HL-60/S4 treated with retinoic acid at 250 ng/mL for 4 days and 3 days (cell line): ENCODE measurements around the gene ILRUN.
"Not testable (repeated sequence)": the region's sequence is repeated elsewhere in the genome, so short reads cannot be mapped to it uniquely, and the experiment has no call there.

ENCODE experiments used
- in situ Hi-C: fragments of 300-500 bp; cut with MboI; formaldehyde crosslinking; loops from 2 replicates; pipeline ENCODE4 v1.7.0; 2022; ENCODE audit warnings: low sequenced_read_pairs

ILRUN gene

DNA sequence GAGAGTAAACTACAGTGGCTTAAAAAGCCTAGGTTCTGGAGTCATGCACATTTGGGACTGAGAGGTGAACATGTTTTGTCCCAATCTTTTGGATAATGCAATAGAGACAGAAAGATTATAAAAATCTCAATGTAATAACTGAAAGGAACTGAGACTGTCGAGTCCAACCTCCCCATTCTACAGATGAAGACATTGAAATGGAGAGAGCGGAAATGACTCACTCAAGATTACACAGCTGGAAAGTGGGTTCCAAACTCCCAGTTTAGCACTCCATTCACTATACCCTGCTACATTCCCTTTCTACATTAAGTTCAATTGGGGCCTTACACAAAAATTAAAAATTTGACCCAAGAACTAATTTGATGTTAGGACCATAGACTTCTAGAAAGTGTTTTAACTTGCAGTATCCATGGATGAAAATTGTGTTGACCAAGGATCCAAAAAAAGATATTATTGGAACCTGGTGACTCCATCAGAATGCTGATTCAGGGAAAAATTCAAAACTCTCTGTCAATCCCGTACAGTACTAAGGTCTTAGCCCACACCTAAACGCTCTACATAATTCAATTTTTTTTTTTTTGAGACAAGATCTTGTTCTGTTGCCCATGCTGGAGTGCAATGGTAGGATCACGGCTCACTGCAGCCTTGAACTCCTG is 1.5 kb upstream of the ILRUN start:
- in situ Hi-C loops, result no loop called here

DNA sequence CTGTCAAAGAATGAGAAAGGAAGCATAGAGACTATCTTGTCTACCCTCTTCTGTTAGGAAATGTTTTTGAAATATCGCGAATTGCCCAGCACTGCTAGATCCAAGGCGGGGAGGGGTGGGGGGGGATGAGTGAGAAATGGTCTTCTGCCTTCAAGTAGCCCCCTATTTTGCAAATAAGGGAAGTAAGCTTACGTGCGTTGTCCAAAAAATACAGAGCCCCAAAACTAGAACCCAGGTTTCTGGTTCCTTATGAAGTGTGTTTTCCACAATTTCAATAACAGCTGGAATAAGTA is 923 bp upstream of the ILRUN start:
- in situ Hi-C loops, result no loop called here

DNA sequence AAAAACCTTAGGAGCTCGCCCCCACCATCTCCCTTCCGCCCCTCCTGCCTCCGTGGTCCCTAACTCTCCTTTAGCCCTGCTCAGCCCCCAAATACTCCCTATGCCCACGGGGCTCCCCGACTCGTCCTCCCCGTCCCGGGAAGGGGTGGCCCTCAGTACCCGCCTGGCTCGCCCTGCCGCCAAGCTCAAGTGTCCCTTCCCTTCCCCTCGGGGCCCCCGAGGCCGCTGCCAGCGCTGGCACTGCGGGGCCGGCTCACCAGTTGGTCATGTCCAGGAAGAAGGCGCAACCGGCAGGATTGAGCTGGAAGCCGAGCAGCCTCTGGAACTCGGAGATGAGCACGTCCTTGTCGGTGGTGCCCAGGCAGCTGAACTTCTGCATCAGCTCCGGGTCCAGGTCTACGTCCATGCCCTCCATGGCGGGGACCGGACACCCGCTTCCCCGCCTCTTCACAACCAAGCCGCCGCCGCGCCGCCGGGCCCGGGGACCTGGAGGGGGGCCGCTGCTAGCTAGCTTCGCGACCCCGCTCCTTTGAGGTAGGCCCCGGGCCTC is 303 bp downstream of the ILRUN start:
- in situ Hi-C loops, result no loop called here

DNA sequence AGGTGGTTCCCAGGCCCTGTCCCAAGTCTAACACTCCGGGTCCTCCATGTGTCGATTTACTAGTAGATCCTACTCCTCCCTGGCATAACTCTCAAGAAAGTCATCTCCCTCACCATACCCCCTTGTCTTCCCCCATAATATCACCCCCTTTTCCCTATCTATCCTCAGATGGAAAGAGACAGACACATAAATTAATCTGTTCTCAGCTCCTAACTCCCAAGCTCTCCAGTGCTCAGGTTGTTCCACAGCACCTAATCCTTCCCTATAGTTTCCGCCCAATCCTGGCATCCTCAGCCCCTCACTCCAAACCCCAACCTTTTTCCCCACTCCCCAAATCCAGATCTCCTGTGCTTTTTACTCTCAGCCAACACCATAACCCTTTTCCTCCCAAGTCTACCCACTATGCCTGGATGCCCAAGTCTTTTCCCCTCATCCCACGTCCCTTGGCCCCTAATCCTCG is 808 bp downstream of the ILRUN start:
- in situ Hi-C loops, result no loop called here

DNA sequence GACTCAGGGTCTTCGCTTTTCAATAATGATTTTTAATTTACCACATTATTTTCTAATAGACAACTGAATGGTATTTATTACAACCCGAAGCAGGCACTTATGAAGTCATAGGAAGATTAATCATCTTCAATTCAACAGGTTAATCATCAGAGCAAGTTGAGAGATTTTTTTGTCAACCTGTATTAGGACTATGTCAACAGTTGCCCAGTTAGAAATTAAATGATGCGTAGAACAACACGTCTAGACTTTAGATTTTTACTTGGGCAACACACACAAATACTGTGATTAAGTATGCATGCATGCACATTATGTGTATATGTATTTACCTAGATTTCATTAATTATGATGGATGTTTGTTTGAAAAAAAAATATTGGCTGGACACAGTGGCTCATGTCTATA is 4.3 kb downstream of the ILRUN start:
- in situ Hi-C loops, result no loop called here

DNA sequence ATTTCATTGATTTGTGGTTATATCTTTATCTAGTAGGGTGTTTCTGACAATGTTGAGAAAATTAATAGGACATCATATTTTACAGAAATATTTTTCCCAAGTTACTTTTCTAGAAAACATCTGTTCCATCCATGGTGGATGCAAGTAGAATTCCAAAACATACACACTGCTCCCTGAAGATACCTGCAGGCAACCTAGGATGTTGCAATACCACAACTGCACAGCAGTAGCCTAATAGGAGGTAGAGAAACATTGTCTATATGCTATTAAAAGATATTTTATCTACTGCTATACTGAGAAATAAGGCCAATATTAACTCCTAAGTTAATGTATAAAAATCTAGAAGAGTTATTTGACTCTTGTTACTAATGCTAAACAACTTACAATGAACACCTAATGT is 6.8 kb downstream of the ILRUN start:
- in situ Hi-C loops, result no loop called here

DNA sequence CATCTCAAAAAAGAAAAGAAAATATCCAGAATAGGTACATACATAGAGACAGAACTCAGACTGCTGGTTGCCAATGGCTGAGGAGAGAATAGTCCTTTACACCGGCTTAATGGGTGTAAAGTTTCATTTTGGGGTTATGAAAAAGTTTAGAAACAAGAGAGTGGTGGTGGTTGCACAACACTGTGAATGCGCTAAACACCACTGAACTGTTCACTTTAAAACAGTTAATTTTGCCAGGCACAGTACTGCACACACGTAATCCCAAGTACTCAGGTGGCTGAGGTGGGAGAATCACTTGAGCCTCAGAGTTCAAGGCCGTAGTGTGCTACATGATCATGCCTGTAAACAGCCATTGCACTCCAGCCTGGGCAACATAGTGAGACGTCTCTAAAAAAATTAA is 7.6 kb downstream of the ILRUN start:
- in situ Hi-C loops, result no loop called here

DNA sequence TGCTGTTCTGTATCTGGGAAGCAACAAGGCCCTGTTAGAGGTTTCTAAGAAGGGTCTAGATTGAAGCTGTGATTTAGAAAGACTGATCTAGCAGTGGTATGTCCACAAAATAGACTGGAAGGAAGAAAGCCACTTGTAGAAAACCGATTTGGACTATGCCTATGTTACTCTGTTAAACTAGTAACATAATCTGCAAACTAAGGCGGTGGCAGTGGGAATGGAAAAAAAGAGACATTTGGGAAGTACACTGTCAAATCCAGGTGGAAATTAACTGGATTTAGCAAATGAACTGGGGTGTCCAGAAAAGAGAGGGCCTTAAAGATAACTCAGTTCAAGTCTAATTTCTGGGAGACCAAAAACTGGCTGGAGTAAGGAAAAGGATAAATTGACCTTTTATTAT is 11.6 kb downstream of the ILRUN start:
- in situ Hi-C loops, result no loop called here

DNA sequence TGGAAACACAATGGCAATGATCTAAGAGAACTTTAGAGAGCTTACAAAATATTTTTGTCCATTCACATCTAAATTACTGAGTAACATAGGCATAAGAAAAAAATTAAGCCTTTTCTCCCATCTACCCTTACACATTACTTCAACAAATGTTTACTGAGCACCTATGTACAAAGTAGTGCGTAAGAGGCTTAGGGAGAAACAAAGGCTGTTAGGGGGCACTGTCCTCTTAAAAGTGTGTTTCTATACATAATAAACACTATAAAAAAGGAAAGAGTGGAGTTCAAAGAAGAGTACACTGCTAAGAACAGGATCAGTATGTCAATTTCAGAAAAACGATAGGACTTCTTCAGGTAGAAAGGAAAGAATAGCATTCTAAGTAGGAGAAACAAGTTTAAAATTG is 12.2 kb downstream of the ILRUN start:
- in situ Hi-C loops, result no loop called here

DNA sequence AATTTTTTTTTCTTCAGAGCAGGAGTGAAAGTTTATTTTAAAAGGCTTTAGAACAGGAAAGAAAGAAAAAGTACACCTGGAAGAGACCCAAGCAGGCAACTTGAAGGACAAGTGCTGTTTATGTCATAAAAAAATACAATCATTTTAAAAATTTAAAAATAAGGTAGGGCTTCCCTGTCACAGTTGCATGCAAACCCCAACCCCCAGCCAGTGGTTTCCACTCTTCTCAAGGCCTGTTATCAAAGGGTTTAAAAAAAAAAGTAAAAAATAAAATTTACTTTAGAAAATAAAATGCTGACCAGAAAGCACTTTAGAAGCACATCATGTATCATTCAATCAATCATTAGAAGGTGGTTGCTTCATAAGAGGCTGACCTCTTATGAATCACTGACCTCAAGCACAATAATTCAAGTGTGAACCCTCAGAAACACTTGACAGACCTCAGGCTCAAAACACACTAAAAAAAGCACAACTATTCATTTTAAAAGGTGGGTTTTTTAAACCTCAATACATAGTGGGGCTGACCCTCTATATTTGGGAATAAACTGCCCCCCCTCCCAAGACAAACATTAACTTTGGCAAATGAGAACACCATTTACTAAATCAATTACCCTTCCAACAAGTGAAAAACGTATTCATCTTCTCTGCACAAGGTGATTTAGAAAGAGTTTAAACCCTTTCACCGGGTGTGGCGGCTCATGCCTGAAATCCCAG is 15.6 kb downstream of the ILRUN start:
- in situ Hi-C loops, result no loop called here

DNA sequence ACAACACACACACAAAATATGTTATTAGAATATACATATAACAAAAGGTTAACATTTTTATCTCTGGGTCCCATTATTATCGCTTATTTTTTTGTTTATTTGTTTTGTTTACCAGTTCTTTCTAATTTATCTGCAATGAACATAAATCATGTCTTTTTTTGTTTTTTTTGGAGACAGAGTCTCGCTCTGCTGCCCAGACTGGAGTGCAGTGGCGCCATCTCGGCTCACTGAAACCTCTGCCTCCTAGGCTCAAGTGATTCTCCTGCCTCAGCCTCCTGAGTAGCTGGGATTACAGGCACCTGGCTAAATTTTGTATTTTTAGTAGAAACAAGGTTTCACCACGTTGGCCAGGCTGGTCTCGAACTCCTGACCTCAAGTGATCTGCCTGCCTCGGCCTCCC is 16.3 kb downstream of the ILRUN start:
- in situ Hi-C loops, result not testable (repeated sequence)

DNA sequence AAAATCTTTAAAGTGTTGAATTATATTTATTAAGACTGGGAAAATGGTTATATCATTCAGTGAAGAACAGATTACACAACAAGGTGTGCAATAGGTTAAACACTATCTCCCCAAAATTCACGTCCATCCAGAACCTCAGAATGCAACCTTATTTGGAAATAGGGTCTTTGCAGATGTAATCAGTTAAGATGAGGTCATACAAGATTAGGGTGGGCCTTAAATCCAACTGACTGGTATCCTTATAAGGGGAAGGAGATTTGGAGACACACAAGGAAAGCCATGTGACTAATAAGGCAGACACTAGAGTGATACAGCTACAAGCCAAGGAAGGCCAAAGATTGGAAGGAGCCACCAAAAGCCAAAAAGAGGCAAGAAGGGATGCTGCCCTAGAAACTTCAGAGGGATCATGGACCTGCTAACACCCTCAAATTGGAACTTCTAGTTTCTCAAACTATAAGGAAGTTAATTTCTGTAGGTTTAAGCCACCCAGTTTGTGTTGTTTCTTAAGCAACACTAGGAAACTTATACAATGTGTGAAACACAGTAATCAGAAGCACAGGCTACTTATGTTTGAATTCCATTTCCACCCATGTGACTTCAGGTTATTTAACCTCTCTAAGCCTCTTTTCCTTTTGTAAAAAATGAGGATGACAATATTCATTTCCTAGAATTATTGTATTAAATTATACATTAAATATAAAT is 16.9 kb downstream of the ILRUN start:
- in situ Hi-C loops, result no loop called here

DNA sequence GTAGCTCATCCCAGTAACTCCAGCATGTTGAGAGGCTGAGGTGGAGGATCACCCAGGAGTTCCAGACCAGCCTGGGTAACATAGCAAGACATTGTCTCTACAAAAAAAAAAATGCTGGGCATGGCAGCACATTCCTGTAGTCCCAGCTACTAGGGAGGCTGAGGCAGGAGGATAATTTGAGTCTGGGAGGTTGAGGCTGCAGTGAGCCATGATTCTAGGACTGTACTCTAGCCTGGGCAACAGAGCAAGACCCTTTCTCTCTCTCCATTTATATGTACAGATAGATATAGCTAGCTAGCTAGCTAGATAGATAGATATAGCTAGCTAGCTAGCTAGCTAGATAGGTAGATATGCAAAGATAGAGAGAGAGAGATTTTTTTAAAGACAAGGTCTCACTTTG is 20.4 kb downstream of the ILRUN start:
- in situ Hi-C loops, result no loop called here

DNA sequence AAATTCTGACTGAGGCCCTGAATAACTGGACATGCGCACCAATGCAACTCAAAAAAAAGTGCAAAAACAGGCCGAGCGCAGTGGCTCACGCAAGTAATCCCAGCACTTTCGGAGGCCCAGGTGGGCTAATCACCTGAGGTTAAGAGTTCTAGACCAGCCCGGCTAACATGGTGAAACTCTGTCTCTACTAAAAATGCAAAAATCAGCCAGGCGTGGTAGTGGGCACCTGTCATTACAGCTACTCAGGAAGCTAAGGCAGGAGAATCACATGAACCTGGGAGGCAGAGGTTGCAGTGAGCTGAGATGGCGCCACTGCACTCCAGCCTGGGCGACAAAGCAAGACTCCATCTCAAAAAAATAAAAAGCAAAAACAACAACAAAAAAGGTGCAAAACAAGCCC is 21.6 kb downstream of the ILRUN start:
- in situ Hi-C loops, result not testable (repeated sequence)

DNA sequence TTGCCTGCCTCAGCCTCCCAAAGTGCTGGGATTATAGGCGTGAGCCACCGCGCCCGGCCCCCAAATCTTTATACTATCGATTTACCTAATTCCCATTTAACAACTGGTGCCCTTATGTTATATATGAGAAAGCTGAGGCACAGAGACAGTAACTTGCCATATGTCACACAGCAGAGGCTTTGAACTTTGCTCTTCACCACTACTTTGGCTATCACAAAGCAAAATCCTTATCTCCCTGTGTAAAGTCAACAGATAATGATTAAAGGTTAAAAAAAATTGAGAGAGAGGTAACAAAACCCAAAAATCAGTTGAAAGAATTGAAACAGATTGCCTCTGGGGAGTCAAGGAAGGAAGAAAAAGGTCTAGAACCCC is 22.3 kb downstream of the ILRUN start:
- in situ Hi-C loops, result no loop called here

DNA sequence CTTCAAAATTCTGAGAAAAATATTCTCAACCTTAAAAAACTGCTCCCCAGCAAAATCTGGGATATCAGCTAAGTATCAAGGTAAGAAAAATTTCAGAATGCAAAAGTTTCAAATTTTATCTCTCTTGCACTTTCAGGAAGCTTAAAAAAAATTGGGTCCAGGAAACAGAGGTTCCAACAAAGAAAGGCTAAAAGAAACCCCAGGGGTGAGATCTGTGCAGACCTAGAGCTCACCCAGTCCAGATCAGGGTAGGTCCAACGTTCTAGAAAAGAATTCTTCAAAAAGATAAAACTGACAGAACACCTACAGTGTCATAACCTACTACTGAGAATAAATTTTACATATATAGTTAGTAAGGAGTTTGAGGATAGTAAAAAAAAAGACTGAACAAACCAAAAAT is 23.5 kb downstream of the ILRUN start:
- in situ Hi-C loops, result no loop called here

DNA sequence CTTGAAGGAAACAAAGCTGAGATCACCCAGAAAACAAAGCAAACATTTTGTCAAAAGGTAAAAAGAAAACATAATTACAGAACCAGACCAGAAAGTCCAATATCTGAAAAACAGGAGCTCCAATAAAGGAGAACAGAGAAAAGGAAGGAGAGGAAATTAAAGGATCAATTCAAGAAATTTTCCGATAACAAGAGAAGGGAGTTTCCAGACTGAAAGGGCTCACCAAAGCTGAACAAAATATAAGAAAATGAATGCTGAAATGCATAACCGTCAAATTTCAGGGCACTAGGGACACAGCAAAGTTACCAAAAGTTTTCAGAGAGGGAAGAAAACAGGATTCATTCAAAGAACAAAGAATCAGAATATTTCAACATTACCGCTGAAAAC is 23.9 kb downstream of the ILRUN start:
- in situ Hi-C loops, result no loop called here

DNA sequence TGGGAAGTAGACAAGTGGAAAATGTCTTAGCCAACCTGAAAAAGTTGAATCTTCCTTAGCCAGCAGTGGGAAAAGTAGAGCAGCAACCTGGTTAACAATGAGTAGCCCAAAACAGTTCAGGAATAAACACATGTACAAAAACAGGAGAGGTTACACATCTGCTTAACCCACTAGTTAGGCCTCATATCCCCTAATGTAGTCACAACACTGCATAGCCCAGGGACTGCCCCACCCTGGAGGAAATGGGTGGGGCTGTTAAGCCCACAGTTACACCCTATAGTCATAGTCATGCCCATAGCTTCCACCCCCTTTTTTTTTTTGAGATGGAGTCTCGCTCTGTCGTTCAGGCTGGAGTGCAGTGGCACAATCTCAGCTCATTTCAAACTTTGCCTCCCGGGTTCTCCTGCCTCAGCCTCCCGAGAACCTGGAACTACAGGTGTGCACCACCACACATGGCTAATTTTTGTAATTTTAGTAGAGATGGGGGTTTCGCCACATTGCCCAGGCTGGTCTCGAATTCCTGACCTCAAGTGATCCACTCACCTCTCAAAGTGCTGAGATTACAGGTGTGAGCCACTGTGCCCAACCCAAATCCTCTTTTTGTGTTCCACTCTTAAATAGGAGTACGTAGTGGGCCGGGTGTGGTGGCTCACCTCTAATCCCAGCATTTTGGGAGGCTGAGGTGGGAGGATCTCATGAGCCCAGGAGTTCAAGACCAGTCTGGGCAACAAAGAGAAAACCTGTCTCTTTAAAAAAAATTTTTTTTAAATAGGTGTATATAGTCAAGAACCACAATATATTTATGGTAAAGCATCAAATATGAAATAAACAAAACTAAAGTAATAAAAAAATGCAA is 24.5 kb downstream of the ILRUN start:
- in situ Hi-C loops, result no loop called here

DNA sequence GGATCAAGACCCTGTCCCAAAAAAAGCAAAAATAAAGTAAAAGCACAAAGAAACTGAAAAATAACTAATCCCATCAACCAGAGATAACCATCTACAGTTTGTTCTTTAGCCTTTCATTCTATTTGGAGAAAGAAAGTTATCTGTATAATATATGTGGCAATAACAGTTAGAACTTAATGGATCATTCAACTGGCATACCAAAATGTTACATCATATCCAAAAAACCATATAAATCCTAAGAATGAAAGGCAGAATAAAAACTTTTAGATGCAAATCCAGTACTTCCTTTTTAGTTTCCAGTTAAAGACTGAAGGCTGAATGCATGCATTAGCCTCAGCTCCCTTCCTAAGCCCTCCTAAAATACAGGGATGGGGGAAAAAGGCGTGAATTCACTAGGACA is 25.2 kb downstream of the ILRUN start:
- in situ Hi-C loops, result no loop called here

DNA sequence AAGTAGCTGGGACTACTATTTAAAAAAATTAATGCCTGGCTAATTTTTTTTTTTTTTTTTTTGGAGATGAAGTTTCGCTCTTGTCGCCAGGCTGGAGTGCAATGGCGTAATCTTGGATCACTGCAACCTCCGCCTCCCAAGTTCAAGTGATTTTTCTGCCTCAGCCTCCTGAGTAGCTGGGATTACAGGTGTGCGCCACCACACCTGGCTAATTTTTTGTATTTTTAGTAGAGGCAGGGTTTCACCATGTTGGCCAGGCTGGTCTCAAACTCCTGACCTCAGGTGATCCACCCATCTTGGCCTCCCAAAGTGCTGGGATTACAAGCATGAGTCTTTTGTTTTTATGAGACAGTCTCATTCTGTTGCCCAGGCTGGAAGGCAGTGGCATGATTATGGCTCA is 27.8 kb downstream of the ILRUN start:
- in situ Hi-C loops, result not testable (repeated sequence)

DNA sequence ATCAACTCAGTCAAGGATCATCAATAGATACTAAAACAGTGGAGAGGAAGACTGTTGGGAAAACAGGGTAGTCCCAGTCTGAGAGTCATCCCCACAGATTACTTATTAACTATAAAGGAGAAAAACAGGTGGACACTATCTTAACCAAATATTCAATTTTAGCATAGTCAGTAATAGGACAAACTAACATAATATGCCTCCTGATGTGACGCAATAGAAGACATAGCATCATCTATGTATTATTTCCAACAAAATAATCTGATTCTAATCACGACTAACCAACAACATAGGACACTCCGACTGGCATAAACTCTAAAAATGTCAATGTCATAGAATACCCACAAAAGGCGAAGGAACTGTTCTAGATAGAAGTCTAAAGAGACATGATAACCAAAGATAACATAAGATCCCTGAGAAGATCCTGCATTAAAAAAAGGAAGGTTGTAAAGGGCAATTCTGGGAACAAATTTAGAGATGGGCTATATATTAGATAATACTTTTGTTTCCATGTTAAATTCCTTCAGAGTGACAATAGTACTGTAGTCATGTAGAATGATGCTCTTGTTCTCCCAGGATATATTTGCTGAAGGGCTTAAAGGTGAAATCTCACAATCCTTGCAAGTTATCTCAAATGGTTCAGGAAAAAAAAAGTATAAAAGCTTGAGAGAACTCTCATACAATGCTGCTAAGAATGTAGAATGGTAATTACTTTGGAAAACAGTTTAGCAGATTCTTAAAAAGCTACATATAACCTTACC is 28.9 kb downstream of the ILRUN start:
- in situ Hi-C loops, result no loop called here
